H1 (cell line): ENCODE measurements around the gene GPATCH2.

Experiments
- EP300 ChIP-seq, 2 experiments: IDR thresholded peaks; 1 replicate in 1 of 2; 2 replicates in 1 of 2; pipeline ENCODE4 v1.6.1; 2011 to 2012; ENCODE audit warnings: low read depth in 2 of 2, low read length in 2 of 2, mild to moderate bottlenecking in 2 of 2, borderline replicate concordance in 1 of 2, inconsistent platforms in 1 of 2, moderate library complexity in 1 of 2
- EZH2 ChIP-seq: fragments of 200-600 bp; sonication (generic); IDR thresholded peaks from 2 replicates; pipeline ENCODE4 v1.7.1; 2012; ENCODE audit warnings: low read depth, mild to moderate bottlenecking, moderate library complexity, low read length, inconsistent platforms; ENCODE audit not compliant: severe bottlenecking
- JUN ChIP-seq: IDR thresholded peaks from 2 replicates; pipeline ENCODE4 v1.6.1; 2011; ENCODE audit warnings: low read depth, mild to moderate bottlenecking, improper control_type of control experiment, low read length
- MAFK ChIP-seq: IDR thresholded peaks from 2 replicates; pipeline ENCODE4 v1.6.1; 2012; ENCODE audit warnings: low read depth, mild to moderate bottlenecking, improper control_type of control experiment, low read length
- NRF1 ChIP-seq: IDR thresholded peaks from 2 replicates; pipeline ENCODE4 v1.6.1; 2011; ENCODE audit warnings: mild to moderate bottlenecking, low read depth, low read length, improper control_type of control experiment
- POLR2A ChIP-seq, 2 experiments: IDR thresholded peaks; 1 replicate in 1 of 2; 2 replicates in 1 of 2; pipeline ENCODE4 v1.6.1; 2011; ENCODE audit warnings: low read depth in 2 of 2, low read length in 2 of 2, mild to moderate bottlenecking in 2 of 2; ENCODE audit errors: control extremely low read depth in 1 of 2
- SAP30 ChIP-seq: fragments of 300-600 bp; sonication (generic); IDR thresholded peaks from 2 replicates; pipeline ENCODE4 v1.7.1; 2012; ENCODE audit warnings: low read length, moderate library complexity, mild to moderate bottlenecking, inconsistent platforms; ENCODE audit not compliant: insufficient read depth, insufficient replicate concordance
- TEAD4 ChIP-seq: IDR thresholded peaks from 2 replicates; pipeline ENCODE4 v1.6.1; 2012; ENCODE audit warnings: low read depth, low read length, inconsistent platforms, mixed read lengths
- TF ChIP-seq, protein P1 (sequence below), 3 experiments: IDR thresholded peaks; 1 replicate in 2 of 3; 2 replicates in 1 of 3; pipeline versions ENCODE4 v1.5.1 to v1.6.1; 2011; ENCODE audit warnings: low read length in 3 of 3, mild to moderate bottlenecking in 3 of 3, inconsistent platforms in 2 of 3, low read depth in 1 of 3, moderate library complexity in 1 of 3; ENCODE audit not compliant: insufficient read depth in 1 of 3; ENCODE audit errors: control extremely low read depth in 1 of 3

DNA sequence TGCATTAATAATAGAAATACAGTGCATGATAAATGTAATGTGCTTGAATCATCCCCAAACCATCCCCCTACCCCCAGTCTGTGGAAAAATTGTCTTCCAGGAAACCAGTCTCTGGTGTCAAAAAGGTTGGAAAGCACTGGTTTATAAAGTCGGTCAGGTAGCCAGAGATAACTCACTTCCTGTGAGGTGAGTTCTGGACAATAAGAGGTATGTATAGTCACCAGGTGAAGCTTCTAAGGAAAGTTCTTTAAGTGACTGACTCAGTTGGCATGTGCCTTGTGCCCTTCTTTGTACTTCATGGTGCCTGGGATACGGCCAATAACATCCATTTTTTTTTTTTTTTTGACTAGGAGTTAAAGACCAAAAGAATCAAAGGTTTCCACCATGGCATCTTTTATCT is 103.7 kb downstream of the GPATCH2 start:
- TF ChIP-seq, protein P1, sequence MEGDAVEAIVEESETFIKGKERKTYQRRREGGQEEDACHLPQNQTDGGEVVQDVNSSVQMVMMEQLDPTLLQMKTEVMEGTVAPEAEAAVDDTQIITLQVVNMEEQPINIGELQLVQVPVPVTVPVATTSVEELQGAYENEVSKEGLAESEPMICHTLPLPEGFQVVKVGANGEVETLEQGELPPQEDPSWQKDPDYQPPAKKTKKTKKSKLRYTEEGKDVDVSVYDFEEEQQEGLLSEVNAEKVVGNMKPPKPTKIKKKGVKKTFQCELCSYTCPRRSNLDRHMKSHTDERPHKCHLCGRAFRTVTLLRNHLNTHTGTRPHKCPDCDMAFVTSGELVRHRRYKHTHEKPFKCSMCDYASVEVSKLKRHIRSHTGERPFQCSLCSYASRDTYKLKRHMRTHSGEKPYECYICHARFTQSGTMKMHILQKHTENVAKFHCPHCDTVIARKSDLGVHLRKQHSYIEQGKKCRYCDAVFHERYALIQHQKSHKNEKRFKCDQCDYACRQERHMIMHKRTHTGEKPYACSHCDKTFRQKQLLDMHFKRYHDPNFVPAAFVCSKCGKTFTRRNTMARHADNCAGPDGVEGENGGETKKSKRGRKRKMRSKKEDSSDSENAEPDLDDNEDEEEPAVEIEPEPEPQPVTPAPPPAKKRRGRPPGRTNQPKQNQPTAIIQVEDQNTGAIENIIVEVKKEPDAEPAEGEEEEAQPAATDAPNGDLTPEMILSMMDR (IDR thresholded peaks at IDR 0.05; ENCODE audit: control extremely low read depth in 1 of 3, insufficient read depth in 1 of 3, low read depth in 1 of 3, low read length in 3 of 3) = no peak
- no peak for TF ChIP-seq EZH2
- no peak for TF ChIP-seq NRF1
- no peak for TF ChIP-seq JUN
- no peak for TF ChIP-seq EP300 (IDR thresholded peaks at IDR 0.05; ENCODE audit: borderline replicate concordance in 1 of 2, low read depth in 2 of 2, low read length in 2 of 2)
- no peak for TF ChIP-seq POLR2A (IDR thresholded peaks at IDR 0.05; ENCODE audit: control extremely low read depth in 1 of 2, low read depth in 2 of 2, low read length in 2 of 2)
- no peak for TF ChIP-seq TEAD4
- no peak for TF ChIP-seq MAFK
- no peak for TF ChIP-seq SAP30
